Measurements from ENCODE around the gene AQP1.

DNA sequence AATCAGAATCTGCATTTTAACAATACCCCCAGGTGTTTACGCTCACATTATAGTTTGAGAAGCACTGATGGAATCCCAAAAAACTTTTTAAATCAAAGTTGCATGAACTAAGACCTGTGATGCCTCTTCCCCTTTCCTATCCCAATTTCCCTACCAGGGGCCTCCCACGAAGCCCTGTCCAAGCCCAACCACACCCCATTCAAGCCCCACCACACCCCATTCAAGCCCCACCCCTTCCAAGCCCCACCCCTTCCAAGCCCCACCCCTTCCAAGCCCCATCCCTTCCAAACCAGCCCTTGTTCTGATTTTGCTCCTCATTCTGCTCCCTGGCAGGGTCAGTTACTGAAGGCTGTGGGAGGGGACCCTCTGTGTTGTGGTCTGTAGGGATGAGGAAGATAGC is 9.8 kb upstream of the AQP1 start:
- TF ChIP-seq, protein P1, sequence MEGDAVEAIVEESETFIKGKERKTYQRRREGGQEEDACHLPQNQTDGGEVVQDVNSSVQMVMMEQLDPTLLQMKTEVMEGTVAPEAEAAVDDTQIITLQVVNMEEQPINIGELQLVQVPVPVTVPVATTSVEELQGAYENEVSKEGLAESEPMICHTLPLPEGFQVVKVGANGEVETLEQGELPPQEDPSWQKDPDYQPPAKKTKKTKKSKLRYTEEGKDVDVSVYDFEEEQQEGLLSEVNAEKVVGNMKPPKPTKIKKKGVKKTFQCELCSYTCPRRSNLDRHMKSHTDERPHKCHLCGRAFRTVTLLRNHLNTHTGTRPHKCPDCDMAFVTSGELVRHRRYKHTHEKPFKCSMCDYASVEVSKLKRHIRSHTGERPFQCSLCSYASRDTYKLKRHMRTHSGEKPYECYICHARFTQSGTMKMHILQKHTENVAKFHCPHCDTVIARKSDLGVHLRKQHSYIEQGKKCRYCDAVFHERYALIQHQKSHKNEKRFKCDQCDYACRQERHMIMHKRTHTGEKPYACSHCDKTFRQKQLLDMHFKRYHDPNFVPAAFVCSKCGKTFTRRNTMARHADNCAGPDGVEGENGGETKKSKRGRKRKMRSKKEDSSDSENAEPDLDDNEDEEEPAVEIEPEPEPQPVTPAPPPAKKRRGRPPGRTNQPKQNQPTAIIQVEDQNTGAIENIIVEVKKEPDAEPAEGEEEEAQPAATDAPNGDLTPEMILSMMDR (IDR thresholded peaks at IDR 0.05): no peak
- no peak for TF ChIP-seq POLR2A (IDR thresholded peaks at IDR 0.05)
